Measurements from ENCODE around the gene USP47. TPM values are rescaled to one million over a fixed set of nuclear protein-coding genes. Genes with fewer than 3 reads are reported as not detected.

The USP47 gene
- total RNA-seq, 1 donor from 2014 or later: 142 TPM

DNA sequence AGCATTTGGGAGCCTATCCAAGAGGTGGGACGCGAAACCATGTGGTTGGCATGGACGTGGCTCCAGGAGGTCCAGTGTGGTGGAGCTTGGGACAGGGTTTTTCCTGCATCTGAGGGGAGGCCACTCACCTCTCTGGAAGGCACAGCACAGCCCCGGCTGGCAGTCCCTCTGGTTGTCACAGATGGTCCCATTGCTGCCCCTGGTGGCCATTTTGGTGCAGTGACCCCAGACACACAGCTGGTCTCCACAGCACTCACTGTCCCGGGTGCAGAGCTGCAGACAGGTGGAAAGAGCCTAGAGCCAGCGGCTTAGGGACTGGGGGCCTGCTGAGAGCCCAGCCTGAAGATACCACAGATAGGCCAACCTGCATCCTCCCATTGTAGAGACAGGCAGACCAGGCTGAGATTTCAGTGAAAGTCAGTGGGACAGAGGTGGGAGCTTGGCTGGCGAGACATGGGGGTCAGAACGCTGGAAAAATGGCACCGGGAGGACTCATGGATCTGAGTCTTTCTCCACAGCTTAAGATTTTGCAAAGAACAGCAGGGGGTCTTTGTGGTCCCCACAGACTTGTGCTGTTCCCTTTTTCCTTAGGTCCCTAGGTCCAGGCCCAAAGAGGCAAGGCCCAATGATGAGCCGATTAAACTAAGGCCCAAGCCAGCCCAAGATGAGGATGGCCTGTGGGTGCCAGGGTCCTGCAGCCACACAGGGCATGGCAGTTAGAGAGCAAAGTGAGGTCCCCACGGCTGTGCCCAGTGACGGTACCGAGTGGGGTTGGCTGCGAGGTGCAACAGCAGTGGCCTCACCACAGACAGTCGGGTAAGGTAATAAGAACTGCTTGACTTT is 125.3 kb downstream of the USP47 start:
- peak; percentile 42 for DNase-seq (ENCODE audit: low spot score)

- DNase-seq (ENCODE audit: low spot score): no peak
Measured at GRCh38 chr11:11967669-11968510, 126.1 kb downstream of the USP47 start.

DNA sequence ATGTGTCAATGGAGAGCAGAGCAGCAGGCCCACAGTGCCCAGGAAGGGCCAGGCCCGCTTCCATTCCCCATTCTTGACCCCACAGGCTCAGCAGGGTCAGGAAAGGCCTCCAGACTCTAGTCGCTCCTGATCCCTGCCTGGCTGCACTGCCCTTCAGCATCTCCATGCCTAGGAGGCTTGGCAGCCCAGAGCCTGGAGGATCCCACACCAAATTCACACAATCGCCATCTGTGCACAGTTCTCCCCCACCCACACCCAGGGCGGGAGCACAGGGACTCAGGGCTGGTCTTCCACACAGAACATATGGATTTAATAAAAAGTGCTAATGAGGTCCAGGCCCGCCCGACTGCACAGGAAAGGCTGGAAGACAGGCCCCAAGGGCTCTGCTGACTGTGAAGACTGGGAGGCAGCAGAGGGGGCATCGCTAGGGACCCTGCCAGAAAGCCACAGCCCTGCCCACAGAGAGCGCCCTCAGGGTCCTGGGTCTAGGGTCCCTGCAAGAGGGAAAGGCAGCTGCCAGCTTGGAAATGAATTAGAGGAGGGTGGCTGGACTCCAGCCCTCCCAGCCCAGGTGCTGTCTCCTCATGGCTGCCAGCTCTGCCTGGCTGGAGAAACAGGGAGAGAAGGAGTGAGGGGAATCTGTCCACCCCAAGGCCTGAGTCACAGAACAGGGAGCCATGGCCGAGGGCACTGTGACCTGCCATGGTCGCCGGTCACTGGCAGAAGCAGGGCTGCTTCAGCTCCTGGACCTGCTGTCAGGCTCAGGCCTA is 126.9 kb downstream of the USP47 start:
- peak; percentile 43 for DNase-seq (ENCODE audit: low spot score)

DNA sequence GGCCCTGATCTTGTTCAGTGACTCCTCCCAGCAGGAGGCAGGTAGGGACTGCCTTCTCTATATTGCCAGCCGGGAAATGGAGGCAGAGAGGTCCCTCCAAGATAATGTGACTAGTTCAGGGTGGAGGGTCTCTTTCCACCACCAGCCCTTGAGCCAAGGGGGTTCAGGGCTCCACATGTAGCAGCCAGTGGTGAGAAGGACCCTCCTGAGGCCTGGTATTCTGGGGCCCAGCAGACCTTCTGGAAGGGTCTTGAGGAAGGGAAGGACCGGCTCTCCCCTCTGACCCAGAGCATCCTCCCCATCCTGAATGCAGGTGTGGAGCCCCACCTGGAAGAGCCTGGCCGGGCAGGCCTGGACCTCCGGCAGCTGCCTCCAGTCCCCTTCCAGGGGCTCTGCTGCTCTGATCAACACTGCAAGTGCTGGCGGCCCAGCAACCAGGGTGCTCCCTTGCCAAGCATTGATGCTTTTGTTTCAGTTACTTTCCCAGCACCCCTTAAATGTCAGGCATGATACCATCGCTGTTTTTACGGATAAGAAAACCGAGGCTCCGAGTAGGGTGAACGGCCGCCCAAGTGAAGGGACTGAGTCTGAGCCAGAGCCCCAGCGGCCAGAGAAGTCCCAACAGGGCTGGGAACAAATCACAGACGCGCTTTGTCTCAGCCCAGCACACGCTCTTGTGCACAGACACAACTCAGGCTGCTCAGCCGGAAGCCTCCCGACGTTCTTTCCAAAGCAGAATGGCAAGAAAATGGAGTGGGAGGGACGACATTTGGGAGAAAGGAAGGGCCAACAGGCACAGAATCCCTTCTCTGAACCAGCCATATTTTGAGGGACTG is 127.8 kb downstream of the USP47 start:
- DNase-seq (ENCODE audit: low spot score): no peak

DNA sequence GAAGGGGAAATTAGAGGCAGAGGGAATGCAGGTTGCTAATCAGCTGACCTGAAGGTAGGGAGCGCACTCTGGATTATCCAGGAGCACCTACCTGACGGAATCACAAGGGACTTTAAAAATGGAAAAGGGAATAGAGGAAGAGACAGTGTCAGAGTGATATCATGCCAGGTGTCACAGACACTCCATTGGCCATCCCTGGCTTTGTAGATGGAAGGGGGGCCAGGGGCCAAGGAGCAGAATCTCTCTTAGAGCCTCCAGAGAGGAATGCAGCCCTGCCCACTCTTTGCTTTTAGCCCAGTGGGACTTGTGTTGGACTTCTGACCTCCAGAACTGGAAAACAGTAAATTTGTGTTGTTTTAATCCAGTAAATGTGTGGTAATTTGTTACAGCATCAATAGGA is 128.8 kb downstream of the USP47 start:
- no peak for DNase-seq (ENCODE audit: low spot score)

DNA sequence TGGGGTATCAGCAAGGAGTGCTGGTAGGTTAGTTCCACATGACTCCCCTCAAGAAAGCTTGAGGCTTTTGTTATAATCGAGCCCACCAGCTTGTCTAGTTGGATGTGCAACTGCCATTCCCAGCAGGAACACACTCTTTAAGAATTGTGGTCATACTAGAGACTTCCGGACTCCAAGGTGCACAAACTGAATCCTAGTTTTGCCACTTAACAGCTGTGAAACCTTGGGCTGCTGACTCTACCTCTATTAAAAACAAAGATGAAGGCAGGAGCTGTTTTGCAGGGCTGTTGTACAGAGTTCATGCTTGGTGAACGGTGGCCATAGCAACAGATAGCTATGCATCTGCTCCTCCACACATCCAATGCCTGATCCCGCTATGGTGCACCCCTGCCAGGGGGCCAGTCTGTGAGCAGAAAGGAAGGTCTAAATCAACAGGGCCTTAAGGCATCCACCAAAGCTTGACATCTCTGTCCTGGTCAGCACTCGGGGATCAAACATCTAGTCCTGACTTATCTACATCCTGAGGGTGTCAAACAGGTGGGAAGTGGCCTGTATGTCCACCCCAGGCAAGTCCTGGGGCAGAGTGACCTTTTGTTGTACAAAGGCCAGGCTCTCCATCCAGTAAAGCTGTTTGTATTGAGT is 130.3 kb downstream of the USP47 start:
- peak; percentile 54 for DNase-seq (ENCODE audit: low spot score)

DNA sequence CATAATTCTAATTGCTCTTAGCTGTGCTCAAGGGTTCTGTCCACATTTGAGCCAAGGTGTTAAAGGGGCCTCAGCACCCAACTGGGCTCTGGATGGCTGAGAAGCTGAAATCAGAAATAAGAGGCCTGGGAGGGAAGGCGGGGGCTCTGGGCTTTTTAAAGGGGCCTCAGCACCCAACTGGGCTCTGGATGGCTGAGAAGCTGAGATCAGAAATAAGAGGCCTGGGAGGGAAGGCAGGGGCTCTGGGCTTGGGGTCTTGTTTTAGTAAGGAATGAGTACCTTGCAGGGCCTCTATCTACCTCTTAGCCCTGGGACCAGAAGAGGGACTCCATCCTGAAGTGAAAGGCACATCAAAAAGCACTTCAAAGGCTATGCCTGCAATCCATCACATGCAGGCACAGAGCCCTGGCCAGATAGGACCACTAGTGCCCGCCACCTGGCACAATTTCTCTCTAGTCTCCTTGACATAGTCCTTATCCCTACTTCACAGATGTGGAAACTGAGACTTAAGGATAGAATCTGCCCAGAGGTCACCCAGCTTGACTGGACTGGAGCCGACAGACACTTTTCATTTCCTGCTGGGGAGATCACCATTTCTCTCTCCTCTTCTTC is 131.1 kb downstream of the USP47 start:
- no peak for DNase-seq (ENCODE audit: low spot score)

DNA sequence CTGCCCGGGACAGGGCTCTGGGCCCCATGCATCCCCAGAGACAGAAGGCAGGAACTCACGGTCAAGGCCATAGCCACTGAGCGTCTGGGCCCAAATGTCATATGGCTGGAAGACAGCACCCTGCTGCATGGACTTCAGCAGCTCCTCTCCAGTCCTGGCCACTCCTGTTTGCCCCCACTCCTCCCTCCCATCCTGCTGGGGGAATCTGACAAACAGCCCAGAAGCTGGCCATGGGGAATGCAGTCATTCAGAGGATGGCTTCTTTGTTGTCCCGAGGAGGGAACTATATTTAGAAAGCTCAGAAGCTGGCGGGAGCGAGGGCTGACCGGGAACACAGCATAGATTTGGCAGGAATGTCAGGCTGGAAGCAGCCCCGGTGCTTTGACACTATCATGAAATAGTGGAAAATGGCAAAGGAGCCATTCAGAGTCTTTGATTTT is 131.6 kb downstream of the USP47 start:
- DNase-seq (ENCODE audit: low spot score): peak; percentile 89

DNA sequence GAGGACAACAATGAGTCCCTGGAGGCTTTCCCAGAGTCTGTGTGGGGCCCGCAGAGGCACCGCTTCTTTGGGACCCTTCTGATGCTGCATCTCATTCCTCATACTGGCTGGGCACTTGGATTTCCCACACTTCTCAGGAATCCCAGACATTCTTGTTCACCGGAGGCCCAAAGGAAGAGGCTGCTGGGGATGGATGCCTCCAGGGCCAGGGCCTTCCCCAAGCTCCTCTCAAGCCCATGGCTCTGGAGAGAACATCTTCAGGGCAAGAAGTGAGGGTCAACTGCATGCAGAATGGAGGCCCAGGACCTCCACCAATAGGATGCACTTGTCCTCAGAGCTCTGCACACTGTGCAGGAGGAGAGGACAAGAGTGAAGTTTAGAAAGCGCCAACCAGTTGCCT is 132.1 kb downstream of the USP47 start:
- DNase-seq (ENCODE audit: low spot score): no peak

GRCh38 chr11:11975201-11976092 is 133.7 kb downstream of the USP47 start:
- no peak for DNase-seq (ENCODE audit: low spot score)

- DNase-seq (ENCODE audit: low spot score): peak; percentile 46
Measured at GRCh38 chr11:11976481-11977127, 134.8 kb downstream of the USP47 start.

- peak; percentile 94 for DNase-seq (ENCODE audit: low spot score)
Measured at GRCh38 chr11:11977206-11977938, 135.6 kb downstream of the USP47 start.

- no peak for DNase-seq (ENCODE audit: low spot score)
Measured at GRCh38 chr11:11978098-11978637, 136.4 kb downstream of the USP47 start.

- DNase-seq (ENCODE audit: low spot score): peak; percentile 60
Measured at GRCh38 chr11:11978792-11979487, 137.2 kb downstream of the USP47 start.

DNA sequence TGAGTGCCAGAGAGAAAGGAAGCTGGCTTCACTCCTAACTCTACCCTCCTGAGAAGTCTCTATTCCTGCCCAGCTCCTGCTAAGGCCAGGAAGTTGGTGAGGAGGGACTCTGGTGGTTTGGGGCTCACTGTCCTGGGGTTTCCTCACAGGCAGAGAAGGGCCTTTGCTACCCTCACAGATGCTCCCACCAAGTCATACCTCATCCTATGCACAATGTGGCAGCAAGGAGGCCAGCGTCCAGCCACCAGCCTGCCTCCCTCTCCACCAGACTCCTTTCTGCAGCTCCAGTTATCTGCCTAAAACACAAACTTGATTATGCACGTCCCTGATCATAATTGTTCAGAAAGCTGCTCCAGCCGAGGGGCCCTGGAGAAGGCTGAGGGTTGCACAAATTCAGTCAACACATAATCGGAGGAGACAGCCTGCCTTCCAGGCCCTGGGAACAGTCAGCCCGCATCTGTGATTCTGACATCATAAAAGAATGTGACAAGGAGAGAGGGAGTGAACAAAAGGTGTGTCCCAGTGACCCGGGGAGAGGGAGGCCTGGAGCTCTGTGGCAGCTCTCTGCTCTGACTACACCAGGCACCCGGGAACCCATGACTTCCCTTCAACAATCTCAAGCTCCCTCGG is 137.8 kb downstream of the USP47 start:
- DNase-seq (ENCODE audit: low spot score): peak; percentile 66

DNA sequence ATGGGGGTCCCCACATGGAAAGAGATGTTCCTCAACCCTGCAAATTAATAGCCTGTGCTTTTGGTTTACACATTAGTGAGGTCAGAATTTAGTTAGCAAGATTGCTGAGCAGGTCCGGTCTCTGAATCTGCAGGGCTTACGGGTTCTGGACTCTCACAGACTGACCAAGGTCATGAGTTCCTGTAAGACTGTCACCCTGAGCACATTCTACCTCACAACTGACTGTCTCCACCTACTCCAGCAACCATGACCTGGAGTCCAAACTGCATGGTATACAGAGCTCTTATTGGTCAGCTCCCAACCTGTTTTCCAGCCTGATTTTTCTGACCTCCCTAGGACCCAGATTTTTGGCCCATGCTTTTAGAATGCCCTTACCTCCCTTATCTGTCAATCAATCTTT is 138.4 kb downstream of the USP47 start:
- DNase-seq (ENCODE audit: low spot score): no peak
